DND-41 (cell line): Measurements from ENCODE around the gene MAST4.

Source experiments
- ATAC-seq: fragments of 200-7000 bp; cut with Tn5 transposase; 3 replicates; pipeline ENCODE4 v1.9.1; 2021; ENCODE audit warnings: low read depth; ENCODE audit not compliant: insufficient read depth
- DNase-seq: peaks from one replicate; pipeline ENCODE4 v3.0.0-alpha.2; 2020
- H2AFZ ChIP-seq: 2 replicates; pipeline ENCODE4 v1.6.0; 2012; ENCODE audit warnings: low read depth, low read length
- H3K27ac ChIP-seq: 2 replicates; pipeline ENCODE4 v1.5.1; 2012; ENCODE audit warnings: low read length, inconsistent platforms
- H3K27me3 ChIP-seq: fragments of 200-600 bp; sonication (generic); 2 replicates; pipeline ENCODE4 v1.6.0; 2012; ENCODE audit warnings: low read length, mild to moderate bottlenecking, inconsistent platforms; ENCODE audit not compliant: insufficient read depth, poor library complexity
- H3K36me3 ChIP-seq: 2 replicates; pipeline ENCODE4 v1.5.1; 2012; ENCODE audit warnings: low read length, inconsistent platforms; ENCODE audit not compliant: insufficient read depth
- H3K4me1 ChIP-seq: 2 replicates; pipeline ENCODE4 v1.5.1; 2012; ENCODE audit warnings: mild to moderate bottlenecking, low read length; ENCODE audit not compliant: insufficient read depth
- H3K4me2 ChIP-seq: 2 replicates; pipeline ENCODE4 v1.6.0; 2012; ENCODE audit warnings: mild to moderate bottlenecking, moderate library complexity, low read length, inconsistent platforms; ENCODE audit not compliant: insufficient read depth
- H3K4me3 ChIP-seq, 2 experiments: fragments of 200-600 bp in 1 of 2; shearing (Covaris generic) in 1 of 2; 2 replicates each; pipeline ENCODE4 v1.5.1; 2012 to 2016; ENCODE audit warnings: inconsistent platforms in 2 of 2, low read length in 2 of 2, mild to moderate bottlenecking in 2 of 2, low read depth in 1 of 2, moderate library complexity in 1 of 2
- H3K79me2 ChIP-seq: 2 replicates; pipeline ENCODE4 v1.6.0; 2012; ENCODE audit warnings: low read length, inconsistent platforms; ENCODE audit not compliant: insufficient read depth
- H3K9ac ChIP-seq: 2 replicates; pipeline ENCODE4 v1.6.0; 2012; ENCODE audit warnings: low read depth, mild to moderate bottlenecking, inconsistent platforms, low read length, moderate library complexity
- H3K9me3 ChIP-seq: 2 replicates; pipeline ENCODE4 v1.5.1; 2012; ENCODE audit warnings: low read length, moderate library complexity, mild to moderate bottlenecking, inconsistent platforms; ENCODE audit not compliant: insufficient read depth, severe bottlenecking
- H4K20me1 ChIP-seq: 2 replicates; pipeline ENCODE4 v1.6.0; 2012; ENCODE audit warnings: low read length; ENCODE audit not compliant: insufficient read depth
- CTCF ChIP-seq: IDR thresholded peaks from 2 replicates; pipeline ENCODE4 v1.5.1; 2012; ENCODE audit warnings: borderline replicate concordance, low read length, moderate library complexity, mild to moderate bottlenecking; ENCODE audit not compliant: poor library complexity, severe bottlenecking; ENCODE audit errors: extremely low read depth
- EZH2 ChIP-seq: IDR thresholded peaks from 3 replicates; pipeline ENCODE4 v1.6.1; 2012; ENCODE audit warnings: borderline replicate concordance, low read depth, mild to moderate bottlenecking, moderate library complexity, low read length, inconsistent platforms; ENCODE audit not compliant: severe bottlenecking

MAST4 gene

GRCh38 chr5:66596636-66597182 lies 516 bp downstream of the MAST4 start:
- no peaks in the 10 kb centered on the region for H3K27me3 ChIP-seq
- peaks cover 5% of the 10 kb centered on the region; the same call in 1 of the 2 replicates for H4K20me1 ChIP-seq
- peak overlapping the region; percentile 63 for H3K27ac ChIP-seq
- ATAC-seq (peak; percentile 39), DNase-seq (peak; percentile 48)
- peak overlapping the region; percentile 72 for H3K9ac ChIP-seq
- peaks cover 43% of the 10 kb centered on the region for H3K4me1 ChIP-seq
- peaks cover 49% of the 10 kb centered on the region for H3K79me2 ChIP-seq
- no peaks in the 10 kb centered on the region for H3K36me3 ChIP-seq
- peak overlapping the region; percentile 68 for H3K4me2 ChIP-seq
- no peaks in the 10 kb centered on the region for H3K9me3 ChIP-seq
- peak overlapping the region; percentile 30 to 78 for H3K4me3 ChIP-seq
- TF ChIP-seq EZH2: no peak
- no peak for TF ChIP-seq CTCF
- peak overlapping the region; percentile 77 for H2AFZ ChIP-seq

- H3K9ac ChIP-seq: peak overlapping the region; percentile 72
- no peaks in the 10 kb centered on the region for H3K9me3 ChIP-seq
- peak overlapping the region; percentile 63 for H3K27ac ChIP-seq
- peak overlapping the region; percentile 77 for H2AFZ ChIP-seq
- H3K4me2 ChIP-seq: peak overlapping the region; percentile 68
- peaks cover 55% of the 10 kb centered on the region for H3K79me2 ChIP-seq
- DNase-seq: peak; percentile 69
- H3K4me1 ChIP-seq: peaks cover 47% of the 10 kb centered on the region
- no peaks in the 10 kb centered on the region for H3K36me3 ChIP-seq
- peak overlapping the region; percentile 30 to 78 for H3K4me3 ChIP-seq
- H3K27me3 ChIP-seq: no peaks in the 10 kb centered on the region
- ATAC-seq: peak; percentile 21
- H4K20me1 ChIP-seq: peaks cover 5% of the 10 kb centered on the region; the same call in 1 of the 2 replicates
- TF ChIP-seq EZH2: no peak
- peak; percentile 50 for TF ChIP-seq CTCF
Measured at GRCh38 chr5:66597183-66597757, 1.1 kb downstream of the MAST4 start.

- H4K20me1 ChIP-seq: peaks cover 5% of the 10 kb centered on the region; the same call in 1 of the 2 replicates
- H3K79me2 ChIP-seq: peaks cover 78% of the 10 kb centered on the region
- H3K4me1 ChIP-seq: peaks cover 69% of the 10 kb centered on the region
- no peaks in the 10 kb centered on the region; the same call in 1 of the 2 replicates for H3K36me3 ChIP-seq
- H3K27me3 ChIP-seq: no peaks in the 10 kb centered on the region
- DNase-seq (no peak), ATAC-seq (no peak)
- H3K9ac ChIP-seq: no peak overlapping the region
- no peak overlapping the region for H2AFZ ChIP-seq
- no peaks in the 10 kb centered on the region for H3K9me3 ChIP-seq
- TF ChIP-seq EZH2 (no peak), CTCF (no peak)
- H3K27ac ChIP-seq: no peak overlapping the region
- H3K4me2 ChIP-seq: no peak overlapping the region
- H3K4me3 ChIP-seq: no peak overlapping the region
Measured at GRCh38 chr5:66602621-66603020, 6.4 kb downstream of the MAST4 start.
